ENCODE results near the gene GMPPB.
A peak's percentile ranks its signal among the peaks of the same experiment; 100 is the strongest.

Gene GMPPB

DNA sequence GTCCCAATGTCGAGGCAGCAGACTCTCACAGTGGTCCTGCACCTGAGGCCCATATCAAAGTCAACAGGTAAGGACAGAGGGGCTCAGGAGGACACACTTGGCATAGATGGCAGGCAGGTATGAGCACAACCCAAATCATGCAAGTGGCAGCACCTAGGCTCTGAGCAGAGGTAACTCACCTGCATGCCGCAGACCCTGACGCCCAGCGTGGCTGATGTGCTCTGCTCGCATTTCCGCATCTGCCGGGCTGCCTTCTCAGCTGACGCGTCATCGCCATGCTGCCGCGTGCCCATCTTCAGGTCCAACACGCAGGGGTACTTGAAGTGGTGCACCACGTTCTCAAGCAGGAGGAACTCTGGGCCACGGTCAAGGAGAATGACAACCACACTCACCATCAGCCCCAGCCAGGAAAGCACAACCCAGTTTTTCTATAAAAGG lies 4.2 kb upstream of the GMPPB start:
- DNase-seq, result no peak

DNA sequence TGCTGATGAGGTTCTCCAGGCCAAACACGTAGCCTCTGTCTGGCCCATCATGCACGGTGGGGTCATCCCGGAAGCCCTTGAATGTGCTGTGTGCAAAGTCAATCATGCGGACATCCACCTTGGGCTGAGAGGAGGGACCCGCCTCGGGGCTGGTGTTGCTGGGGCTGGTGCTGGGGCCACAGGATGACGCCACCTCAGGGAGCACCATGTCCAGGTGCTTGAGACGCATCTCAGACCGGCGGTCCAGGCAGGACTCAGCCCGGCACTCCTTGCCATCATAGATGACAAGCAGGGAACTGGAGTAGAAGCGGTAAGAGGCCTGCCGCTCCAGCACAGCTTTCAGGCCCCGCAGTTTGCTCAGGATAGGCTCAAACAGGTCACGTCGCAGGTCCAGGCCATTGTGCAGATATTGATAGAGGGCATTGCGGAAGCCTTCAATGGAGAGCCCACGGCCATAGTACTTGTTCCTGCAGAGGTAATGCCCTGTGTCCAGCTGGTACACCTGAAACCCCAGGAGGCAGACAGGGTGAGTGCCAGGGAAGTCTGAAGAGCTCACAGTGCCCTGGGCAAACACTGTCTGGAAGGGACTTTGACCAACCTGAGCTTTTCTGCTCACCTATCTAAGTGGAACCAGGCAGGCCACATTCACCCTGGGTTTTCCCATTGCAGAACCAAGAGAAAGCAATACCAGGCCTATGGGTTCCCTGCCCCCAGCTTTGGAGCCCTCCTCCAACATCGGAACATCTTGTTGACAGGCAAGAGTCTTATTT lies 3.6 kb upstream of the GMPPB start:
- no peak for DNase-seq

DNA sequence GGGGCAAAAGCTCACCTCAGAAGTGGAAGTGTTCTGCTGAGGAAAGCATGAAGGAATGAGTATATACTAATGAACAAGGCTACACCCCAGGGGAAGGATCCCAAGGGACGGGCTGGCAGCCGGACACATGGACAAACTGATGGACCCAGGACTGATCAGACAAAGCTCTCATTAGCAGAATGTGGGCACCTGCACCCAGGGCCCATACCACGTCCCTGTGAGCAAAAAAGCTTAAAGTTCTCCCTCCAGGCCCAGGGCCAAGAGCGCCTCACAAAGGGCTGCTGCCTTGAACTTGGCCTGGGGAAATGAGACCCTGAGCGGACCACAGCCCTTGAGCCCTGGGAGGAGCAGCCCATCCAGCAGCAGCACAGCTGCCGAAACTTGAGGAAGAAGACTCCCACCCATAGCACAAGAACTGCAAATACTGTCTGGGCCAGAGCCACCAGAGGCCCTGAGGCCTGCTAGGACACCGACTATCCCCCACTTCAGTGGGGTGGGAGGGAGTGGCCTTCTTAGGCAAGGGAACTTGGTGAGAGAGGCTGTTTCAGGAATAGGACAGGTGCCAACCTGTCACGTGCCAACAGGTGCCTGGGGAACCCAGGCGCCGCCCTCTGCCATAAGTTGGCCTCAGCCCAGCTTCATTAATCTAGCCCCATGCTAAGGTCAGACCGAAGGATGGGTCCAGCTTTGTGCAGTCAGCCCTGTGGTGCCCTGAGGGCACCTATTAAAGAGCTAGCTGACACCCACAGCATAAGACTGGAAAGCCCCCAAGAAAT lies 2.3 kb upstream of the GMPPB start:
- DNase-seq, result no peak

DNA sequence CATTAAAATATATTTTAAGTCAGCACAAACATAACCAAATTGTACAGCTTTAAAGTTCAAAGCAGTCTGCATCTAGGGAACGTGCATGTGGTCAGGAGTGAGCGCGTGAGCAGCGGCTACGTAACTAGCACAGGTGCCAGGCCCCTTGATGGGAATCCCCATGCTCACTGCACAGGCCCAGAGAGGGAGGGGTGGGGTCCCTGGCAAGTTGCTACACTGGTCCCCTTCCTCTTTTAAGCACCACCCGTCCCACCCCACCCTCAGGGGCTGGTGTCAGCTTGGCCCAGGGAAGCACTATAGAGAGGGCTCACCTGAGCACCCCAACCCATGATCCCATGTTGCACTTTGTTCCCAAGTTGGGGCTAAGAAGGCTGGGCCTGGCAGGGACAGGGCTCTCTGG lies 835 bp upstream of the GMPPB start:
- DNase-seq, result no peak

DNA sequence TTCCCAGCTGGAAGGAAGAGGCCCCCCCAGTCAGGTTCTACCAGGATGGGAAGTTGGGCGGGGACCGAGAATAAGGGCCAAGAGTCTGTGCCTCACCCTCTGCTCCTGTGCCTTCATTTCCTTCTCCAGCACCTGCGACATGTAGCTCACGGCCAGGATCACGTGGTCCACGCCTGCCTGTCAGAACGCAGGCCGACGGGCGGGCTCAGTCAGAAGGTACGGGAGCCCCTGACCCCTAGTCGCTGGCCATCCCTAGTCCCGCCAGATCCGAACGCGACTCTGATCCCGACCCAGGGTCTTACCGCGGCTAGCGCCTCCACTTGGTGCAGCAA lies 489 bp downstream of the GMPPB start:
- no peak for DNase-seq

DNA sequence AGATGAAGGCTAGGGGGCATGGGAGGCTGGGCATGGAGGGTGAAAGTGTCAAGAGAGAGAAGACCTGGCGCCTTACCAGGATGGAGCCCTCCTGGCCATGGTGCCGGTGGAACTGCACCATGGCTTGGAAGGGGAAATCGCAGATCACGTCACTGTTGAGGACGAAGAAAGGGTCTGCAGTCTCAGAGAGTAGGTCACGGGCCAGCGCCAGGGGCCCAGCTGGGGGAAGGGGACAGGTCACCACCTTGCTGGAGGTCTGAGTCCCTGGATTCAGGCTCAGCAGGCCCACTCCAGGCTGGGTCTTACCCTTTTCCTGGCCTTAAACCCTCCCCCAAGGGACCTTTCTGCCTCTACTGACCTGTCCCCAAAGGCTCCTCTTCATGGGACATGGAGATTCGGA lies 855 bp downstream of the GMPPB start:
- no peak for DNase-seq

DNA sequence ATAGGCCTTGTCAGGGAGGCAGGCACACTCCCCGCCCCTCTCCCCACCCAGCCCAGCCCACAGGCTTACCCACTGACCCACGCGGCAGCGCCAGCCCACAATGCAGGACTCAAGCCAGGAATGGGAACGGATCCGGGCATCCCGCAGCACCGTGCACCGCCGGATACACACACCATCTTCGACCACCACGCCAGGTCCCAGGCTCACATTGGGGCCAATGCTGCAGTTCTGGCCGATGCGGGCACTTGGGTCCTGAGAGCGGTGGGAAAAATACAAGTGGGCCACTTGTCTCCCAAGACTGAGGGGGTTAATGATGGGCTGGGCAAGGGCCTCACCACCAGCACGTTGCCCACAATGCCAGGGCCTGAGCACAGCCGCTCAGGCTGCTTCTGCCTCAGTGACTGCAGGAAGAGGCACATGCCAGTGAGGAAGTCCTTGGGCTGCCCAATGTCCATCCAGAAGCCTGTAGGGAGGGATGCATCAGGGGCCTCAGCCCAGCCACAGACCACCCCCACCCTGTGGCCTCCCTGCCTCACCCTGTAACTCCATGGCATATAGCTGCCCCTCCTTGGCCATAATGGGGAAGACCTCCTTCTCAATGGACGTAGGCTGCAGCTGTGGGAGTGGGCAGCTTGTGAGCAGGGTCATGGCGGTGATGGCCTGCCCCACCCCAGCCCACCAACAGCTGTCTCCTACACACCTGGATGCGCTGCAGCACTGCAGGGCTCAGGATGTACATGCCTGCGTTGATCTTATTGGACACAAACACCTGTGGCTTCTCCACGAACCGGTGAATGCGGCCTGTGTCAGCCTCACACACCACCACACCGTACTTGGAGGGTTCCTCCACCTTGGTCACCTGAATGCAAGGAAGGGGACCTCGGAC lies 1.6 kb downstream of the GMPPB start:
- no peak for DNase-seq

DNA sequence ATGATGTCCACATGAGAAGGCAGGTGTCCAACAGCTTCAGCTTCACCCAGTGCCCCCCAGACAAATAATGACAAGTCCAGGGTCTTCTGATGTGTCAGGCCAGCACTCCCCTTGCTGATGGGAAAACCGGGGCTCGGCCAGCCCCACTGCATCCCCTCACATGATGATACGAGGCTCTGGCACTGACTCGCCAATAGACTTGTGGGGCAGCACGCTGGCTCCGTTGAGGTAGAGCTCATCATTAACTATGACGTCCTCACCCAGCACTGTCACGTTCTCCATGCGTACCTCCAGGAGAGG lies 2.2 kb downstream of the GMPPB start:
- no peak for DNase-seq

DNA sequence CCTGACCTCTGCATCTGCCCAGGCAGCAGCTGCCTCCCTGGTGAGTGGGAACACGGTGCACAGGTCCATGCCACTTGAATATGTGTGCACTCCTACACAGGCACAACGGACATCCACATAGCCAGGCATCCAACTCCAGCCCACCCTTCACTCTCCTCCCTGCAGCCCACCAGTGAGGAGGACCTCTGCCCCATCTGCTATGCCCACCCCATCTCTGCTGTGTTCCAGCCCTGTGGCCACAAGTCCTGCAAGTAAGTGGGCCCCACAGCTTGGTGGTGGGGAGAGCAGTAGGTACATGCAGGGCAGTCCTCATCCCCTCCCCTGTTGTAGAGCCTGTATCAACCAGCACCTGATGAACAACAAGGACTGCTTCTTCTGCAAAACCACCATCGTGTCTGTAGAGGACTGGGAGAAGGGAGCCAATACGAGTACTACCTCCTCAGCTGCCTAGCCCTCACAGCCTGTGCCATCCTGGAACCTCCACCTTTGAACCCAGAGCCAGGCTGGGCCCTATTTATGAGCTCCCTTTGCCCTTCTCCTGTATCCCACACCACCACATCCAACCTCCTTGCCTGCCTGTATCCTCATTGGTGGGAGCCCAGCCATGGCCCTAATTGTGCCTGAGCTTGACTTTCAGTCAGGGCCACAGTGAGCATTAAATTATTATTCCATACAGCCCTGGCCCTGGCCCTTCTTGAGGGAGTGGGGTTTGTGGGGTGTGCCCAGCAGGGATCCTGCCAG lies 2.7 kb downstream of the GMPPB start:
- no peak for DNase-seq

DNA sequence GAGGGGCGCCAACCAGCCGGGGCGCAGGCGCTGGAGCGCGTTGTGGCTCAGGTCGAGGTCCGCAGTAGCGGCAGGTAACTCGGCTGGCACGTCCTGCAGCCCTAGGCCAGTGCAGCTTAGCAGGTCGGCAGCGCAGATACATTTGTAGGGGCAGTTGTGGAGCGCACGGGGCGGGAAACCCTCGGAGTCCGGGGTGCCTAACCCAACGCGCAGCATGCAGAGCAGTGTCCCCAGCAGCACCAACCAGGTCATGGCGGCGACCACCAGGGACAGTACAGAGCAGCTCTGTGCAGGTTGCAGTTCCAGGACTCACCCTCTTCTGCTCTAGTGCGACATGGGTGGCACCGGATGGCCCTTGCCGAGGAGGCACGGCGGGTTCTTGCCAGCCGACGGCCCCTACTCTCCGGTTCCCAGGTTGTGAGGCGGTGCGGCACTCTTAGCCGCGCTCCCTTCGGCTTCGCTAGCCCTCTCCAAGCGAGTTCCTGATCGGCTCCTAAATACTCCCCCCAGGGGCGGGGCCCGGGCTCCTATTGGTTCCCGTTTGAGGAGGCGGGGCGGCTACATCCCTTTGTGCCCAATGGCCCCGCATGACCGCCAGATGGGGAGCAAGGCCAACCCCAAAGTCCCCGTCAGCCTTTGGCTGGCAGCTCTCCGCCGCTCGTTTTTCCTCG lies 4.4 kb downstream of the GMPPB start, which contains the start of gene AMIGO3:
TSS of gene AMIGO3 (minus strand) at position 471 of the 671 bp plus-strand sequence. CDS start at position 252, 219 bp downstream.
- DNase-seq, result peak; percentile 48

DNA sequence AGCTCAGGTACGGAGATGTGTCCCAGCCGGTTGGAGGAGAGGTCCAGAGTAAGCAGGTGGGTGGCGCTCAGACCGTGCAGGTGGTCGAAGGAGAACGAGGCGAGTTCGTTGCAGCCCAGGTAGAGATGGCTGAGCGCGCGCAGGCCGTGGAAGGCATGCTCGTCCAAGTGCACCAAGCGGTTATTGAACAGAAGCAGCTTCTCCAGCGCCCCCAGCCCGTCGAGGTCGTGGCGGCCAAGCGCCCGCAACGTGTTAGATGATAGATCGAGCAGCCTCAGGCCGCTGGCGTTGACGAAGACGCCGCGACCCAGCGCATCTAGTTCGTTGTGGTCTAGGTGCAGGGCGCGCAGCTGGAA lies 4.9 kb downstream of the GMPPB start:
- no peak for DNase-seq

DNA sequence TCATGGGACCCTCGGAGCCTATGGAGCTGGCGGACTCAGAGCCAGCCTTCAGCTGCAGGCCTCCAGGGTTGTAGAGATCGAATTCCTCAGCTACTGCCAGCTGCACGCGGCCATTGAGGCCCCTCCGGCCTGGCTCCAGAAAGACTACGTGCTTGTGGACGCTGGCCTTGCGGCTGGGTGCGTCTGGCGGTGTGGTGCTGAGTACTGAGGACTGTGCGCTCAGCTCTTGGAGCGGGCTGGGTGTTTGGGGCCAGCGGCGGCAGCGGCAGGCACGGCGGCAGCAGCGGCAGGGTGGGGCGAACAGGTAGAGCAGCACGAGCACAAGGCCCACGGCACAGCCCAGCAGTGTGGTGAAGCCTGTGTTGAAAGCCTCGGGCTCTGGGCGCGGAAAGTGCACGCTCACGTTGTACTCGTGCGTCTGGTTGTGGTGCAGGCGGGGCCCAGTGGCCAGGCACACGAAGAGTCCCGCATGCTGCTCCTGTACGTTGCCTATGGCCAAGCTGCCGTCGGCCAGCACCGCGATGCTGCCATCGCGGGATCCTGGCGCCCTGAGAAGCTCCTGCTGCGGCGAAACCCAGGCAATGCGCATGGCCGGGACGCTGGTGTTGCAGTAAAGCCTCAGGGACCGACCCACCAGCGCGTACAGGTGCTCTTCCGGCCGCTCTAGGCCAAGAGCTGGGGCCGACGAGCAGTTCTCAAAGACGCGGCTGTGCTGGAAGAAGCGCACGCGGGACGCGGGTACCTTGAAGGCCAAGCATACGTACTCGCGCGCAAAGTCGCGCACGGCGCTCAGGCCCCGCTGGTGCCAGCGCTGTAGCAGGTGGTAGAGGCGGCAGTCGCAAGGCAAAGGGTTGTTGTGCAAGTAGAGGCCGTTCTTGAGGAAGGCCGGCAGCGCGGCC lies 5.5 kb downstream of the GMPPB start:
- DNase-seq, result no peak

DNA sequence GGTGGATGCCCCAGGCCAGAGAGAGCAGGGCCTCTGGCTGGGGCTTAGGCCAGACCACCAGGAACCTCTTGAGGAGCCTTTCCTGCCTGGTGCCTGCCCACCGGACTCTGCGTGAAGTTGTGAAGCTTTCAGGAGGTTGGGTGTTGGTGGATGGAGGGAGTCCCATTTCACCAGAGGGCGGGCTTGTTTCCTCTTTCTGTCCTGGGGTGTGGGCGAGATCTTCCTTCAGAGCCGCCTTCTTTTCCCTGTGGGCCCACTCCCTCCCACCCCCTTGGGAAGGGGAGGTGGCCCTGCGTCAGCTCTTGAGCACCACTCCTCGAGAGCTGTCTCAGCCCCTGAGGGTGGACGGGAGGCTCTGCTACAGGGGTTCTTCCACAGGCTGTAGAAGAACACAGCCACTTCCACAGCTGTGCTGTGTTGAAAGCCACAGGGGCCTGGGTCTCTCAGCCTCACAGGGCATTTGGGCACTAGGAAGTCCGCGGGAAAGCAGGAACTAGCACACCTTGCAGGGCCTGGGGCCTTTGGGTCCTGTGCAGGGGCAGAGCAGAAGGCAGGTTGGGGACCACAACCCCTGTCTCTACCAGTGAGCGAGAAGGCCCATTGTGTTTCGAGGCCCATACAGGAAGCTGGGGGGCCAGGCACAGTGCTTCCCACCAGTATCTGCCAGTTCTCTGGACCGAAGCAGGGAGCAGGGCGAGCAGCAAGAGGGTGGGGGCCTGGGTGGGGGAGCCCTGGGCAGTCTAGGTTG lies 6.4 kb downstream of the GMPPB start:
- DNase-seq, result no peak

DNA sequence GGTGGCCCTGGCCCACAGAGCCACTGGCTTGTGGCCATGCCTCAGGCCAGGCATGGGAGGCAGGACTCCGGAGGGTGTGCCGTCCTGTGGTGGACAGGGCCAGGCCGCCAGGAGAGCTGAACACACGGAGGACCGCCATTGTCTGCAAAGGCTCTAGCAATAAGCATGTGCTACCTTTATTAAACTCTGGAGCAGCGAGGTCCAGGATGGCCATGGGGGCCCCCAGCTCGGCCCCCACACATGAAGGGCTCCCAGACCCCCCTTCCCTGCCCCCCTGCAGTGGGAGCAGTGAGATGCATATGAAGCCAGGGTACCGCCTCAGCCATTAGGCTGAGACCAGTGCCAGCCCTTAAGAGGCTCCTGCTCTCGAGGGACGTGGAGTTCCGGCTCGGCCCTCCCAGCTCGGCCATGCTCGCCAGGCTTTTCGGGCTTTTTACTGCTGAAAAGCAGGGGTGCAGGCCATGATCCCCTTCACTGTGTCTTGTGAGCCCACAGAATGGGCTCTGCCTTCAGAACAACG lies 7.0 kb downstream of the GMPPB start:
- no peak for DNase-seq

DNA sequence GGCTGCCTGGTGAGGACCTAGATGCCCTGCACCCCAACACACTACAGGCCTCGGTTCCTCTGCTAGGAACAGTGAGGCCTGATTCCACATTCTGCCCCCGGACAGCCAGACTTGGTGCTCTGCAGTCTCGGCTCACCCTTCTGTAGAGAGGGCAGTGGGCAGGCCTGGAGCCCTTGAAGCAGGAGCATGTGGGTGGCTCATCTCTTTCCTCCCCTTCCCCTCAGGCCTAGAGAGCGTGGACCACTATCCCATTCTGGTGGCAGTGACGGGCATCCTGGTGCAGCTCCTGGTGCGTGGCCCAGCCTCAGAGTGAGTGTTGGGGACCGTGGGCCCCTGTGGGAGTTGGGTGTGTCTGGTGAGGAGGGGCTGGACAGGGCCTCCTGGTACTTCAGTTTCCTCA lies 7.6 kb downstream of the GMPPB start:
- DNase-seq, result no peak

DNA sequence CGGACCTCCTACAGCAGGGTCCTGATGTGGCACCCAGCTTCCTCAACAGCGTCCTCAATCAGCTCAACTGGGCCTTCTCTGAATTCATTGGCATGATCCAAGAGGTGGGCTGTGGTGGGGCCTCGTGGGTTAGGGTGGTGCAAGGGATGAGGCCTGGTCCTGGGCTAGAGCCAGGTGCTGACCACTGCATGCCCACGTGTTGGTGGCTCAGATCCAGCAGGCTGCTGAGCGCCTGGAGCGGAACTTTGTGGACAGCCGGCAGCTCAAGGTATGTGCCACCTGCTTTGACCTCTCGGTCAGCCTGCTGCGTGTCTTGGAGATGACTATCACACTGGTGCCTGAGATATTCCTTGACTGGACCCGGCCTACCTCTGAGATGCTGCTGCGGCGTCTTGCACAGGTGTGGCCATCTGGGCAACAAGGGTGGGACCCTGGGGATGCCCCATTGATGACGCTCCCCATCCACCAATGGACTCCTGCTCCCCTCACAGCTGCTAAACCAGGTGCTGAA lies 8.1 kb downstream of the GMPPB start:
- DNase-seq, result no peak

DNA sequence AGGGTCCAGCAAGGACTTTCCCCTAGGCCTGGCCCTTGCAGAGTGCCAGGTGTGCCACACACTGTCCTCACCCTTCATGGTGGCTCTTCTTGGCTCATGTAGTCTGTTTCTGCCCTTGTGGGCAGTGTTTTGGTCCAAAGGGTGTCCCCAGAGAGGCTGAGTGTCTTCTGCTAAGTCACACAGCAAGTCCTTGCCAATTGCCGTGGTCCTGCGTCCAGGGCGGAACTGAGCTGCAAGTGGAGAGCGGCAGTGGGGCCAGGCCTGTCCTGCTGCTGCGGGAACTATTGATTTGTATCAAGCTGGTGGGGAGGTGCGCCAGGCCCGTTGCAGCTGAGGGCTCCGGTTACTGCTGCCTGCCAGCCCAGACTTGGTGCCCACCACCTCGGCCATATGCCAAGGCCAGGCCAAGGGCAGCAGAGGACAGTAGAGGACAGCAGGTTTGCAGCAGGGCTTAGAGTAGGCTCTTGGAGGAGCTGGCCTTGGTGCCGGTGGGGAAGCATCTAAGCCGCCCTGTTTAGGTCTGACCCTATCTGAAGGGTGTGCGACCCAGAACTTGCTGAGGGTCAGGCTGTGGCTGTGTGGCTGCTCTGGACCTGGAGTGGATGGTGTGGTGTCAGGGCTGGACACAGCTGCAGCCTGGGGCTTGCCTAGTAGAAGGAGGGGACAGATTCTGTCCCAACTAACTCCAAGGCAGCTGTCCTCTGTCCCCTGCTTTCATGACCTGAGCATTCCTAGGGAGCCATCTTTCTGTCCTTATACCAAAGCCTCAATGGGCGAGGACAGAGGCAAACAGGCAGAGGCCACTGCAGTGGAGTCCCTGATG lies 8.8 kb downstream of the GMPPB start:
- no peak for DNase-seq

DNA sequence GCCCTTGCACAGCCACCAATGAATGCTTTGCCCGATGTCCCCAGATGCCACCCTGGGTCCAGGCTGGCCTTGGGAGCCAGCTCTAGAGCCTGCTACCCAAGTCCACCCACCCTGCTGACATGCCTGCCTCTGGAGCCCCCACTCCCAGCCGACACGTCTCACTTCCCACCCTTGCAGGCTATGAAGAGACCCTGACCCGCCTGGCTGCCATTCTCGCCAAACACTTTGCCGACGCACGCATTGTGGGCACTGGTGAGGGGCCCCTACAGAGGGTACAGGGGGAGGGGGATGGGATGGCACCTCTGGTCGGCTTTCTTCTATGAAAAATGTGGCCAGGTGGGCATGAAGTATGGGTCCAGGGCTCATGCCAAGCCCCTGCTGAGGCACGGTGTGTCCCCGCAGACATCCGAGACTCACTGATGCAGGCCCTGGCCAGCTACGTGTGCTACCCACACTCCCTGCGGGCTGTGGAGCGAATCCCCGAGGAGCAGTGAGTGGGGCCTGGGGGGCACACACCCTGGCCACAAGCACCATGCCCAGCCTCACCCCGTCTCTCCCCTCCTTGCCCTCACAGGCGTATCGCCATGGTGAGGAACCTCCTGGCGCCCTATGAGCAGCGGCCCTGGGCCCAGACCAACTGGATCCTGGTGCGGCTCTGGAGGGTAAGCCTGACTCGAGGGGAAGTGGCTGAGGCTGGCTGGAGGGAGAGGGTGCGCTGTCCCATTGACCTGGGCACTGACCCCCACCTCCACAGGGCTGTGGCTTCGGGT lies 10.2 kb downstream of the GMPPB start:
- DNase-seq, result no peak

All from NCI-H1694 treated with DMSO at 0.1 percent for 48 hours (cell line).